IMR-90 (cell line): ENCODE measurements around the gene TMEM50B.

Experiments used
- CEBPB ChIP-seq: IDR thresholded peaks from 2 replicates; pipeline ENCODE4 v1.6.1; 2012; ENCODE audit warnings: low read depth, low read length, improper control_type of control experiment
- CHD1 ChIP-seq: IDR thresholded peaks from 2 replicates; pipeline ENCODE4 v1.6.1; 2012; ENCODE audit warnings: low read depth, low read length, improper control_type of control experiment
- MAZ ChIP-seq: IDR thresholded peaks from 2 replicates; pipeline ENCODE4 v1.6.1; 2012; ENCODE audit warnings: low read depth, mild to moderate bottlenecking, low read length, improper control_type of control experiment, moderate library complexity, borderline replicate concordance
- POLR2A ChIP-seq: IDR thresholded peaks from 2 replicates; pipeline ENCODE4 v1.6.1; 2012; ENCODE audit warnings: mild to moderate bottlenecking, low read depth, low read length
- RAD21 ChIP-seq: IDR thresholded peaks from 2 replicates; pipeline ENCODE4 v1.6.1; 2012; ENCODE audit warnings: low read length, improper control_type of control experiment
- RCOR1 ChIP-seq: IDR thresholded peaks from 2 replicates; pipeline ENCODE4 v1.6.1; 2012; ENCODE audit warnings: mild to moderate bottlenecking, low read length, improper control_type of control experiment; ENCODE audit not compliant: insufficient replicate concordance
- RFX5 ChIP-seq: IDR thresholded peaks from 2 replicates; pipeline ENCODE4 v1.8.0; 2012; ENCODE audit warnings: low read depth, mild to moderate bottlenecking, low read length, moderate library complexity
- SMC3 ChIP-seq: fragments of 150-350 bp; IDR thresholded peaks from 2 replicates; pipeline ENCODE4 v1.6.1; 2016; ENCODE audit warnings: low read depth, mild to moderate bottlenecking, antibody characterized with exemption, low read length, moderate library complexity
- TF ChIP-seq, protein P1 (sequence below): conservative IDR thresholded peaks from 2 replicates; pipeline ENCODE4 v1.5.1; 2012; ENCODE audit warnings: mild to moderate bottlenecking, low read depth, low read length, improper control_type of control experiment
- TF ChIP-seq, protein P2 (sequence below): fragments of 150-350 bp; IDR thresholded peaks from 2 replicates; pipeline ENCODE4 v1.6.1; 2017; ENCODE audit warnings: mild to moderate bottlenecking, antibody characterized with exemption, low read length, low read depth

DNA sequence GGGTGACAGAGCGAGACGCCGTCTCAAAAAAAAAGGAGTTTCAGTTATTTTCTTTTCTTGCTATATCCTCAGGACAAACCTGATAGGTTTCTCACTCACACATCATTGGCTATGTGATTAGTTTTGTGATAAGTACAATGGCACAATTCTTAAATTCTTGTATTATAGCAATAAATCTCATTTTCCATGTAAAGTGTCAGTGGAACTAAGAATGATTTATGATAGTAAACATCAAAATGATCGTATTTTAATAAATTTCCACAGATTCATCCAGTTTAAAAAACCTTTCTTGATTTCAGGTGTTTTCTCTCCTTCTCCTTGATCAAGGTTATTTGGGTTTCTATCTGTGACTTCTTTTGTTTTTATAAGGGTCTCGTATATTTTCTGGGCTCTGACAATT lies 8.2 kb upstream of the TMEM50B start:
- TF ChIP-seq, protein P1, sequence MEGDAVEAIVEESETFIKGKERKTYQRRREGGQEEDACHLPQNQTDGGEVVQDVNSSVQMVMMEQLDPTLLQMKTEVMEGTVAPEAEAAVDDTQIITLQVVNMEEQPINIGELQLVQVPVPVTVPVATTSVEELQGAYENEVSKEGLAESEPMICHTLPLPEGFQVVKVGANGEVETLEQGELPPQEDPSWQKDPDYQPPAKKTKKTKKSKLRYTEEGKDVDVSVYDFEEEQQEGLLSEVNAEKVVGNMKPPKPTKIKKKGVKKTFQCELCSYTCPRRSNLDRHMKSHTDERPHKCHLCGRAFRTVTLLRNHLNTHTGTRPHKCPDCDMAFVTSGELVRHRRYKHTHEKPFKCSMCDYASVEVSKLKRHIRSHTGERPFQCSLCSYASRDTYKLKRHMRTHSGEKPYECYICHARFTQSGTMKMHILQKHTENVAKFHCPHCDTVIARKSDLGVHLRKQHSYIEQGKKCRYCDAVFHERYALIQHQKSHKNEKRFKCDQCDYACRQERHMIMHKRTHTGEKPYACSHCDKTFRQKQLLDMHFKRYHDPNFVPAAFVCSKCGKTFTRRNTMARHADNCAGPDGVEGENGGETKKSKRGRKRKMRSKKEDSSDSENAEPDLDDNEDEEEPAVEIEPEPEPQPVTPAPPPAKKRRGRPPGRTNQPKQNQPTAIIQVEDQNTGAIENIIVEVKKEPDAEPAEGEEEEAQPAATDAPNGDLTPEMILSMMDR, result no peak
- TF ChIP-seq POLR2A (no peak), CEBPB (no peak), RCOR1 (no peak), RFX5 (no peak), CHD1 (no peak), MAZ (no peak), SMC3 (no peak), RAD21 (no peak)
- TF ChIP-seq, protein P2, sequence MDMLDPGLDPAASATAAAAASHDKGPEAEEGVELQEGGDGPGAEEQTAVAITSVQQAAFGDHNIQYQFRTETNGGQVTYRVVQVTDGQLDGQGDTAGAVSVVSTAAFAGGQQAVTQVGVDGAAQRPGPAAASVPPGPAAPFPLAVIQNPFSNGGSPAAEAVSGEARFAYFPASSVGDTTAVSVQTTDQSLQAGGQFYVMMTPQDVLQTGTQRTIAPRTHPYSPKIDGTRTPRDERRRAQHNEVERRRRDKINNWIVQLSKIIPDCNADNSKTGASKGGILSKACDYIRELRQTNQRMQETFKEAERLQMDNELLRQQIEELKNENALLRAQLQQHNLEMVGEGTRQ, result no peak
